Measurements from ENCODE around the gene SLC44A4.
A peak's percentile ranks its signal among the peaks of the same experiment; 100 is the strongest.
"Not testable (repeated sequence)": the region's sequence is repeated elsewhere in the genome, so short reads cannot be mapped to it uniquely, and the experiment has no call there.

The SLC44A4 gene

DNA sequence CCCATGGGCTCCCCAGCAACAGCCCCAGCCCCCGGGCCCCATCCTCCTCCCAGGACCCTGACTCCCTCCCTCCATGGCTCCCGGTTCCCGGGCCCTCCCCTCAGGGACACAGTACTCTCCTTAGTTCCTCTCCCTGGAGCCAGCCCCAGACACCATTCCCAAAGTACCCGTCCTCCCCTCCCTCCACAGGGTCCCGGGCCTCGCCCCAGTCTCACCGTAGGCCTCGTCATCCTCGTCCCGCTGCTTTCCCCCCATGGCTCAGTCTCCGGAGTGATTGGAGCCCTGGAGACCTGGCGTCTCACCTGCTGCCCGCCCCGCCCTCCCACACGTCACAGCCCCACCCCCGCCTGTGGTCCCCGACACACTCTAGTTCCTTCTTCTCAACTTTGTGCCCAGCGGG, at the start of gene SLC44A4:
SLC44A4 (minus strand) TSS at position 272 of the 400 bp plus-strand sequence; CDS start at position 255, 17 bp downstream.
- no peak for FAIRE-seq

DNA sequence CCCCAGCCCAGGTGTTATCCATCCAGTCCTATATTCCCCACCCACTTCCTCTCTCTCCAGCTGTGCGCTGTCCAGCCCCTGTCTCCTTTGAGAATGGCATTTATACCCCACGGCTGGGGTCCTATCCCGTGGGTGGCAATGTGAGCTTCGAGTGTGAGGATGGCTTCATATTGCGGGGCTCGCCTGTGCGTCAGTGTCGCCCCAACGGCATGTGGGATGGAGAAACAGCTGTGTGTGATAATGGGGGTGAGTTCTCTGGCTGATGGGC, 49.8 kb upstream of the SLC44A4 start:
- no peak for FAIRE-seq

DNA sequence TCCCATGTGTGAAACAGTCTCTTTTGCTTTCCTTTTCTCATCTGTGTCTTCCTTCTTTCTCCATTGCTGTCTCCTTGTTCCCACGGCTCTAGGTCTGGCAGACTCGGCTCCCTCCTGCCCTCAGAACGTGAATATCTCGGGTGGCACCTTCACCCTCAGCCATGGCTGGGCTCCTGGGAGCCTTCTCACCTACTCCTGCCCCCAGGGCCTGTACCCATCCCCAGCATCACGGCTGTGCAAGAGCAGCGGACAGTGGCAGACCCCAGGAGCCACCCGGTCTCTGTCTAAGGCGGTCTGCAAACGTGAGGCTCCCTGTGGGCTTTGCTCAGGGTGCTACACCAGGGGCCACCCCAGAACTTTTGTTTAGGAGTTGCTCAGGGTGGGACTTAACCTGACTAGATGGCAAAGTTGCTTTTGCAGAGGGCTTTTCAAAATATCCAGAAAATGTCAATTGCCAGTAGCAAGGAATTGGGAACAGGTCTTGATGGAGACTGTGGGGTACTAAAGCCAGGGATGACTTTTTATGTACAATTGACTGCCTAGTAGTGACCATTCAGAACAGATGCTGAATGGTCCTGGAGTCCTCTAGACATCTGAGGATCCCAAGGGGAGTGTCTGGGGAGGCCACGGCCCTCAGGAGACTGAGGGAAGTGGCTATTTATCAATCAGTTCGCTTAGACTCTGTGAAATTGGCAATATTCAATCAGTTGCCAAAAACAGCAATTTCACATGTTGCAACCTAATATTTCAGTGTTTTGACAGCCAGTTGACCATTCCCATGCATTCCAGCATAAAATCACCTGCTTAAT, 49.3 kb upstream of the SLC44A4 start:
- FAIRE-seq: no peak

DNA sequence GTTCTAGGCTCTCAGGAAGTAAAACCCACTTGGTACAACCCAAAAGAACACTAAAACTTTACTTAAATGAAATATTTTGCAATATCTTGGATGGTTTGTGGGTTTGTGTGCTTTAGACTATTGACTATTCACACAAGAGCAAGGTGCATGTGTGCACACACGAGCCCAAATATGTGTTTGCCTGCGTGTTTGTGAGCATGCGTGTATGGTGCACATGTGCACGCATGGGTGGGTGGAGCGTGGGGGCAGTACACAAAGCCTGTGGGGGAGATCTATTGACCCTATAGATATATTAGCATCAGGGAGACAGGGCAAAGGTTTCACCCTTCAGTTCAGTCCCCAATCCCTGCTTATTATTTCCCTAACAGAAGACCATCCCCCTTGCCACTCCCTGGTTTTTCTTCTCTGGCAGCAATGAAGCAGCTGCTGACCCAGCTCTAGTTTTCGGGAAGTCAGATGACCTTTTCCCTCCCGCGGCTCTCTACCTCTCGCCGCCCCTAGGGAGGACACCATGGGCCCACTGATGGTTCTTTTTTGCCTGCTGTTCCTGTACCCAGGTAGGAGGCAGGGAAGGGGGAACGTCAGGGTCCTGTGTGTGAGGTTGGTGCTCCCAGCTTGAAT, 48.6 kb upstream of the SLC44A4 start, which contains the start of gene C2:
C2 (plus strand) TSS at position 476 of the 621 bp plus-strand sequence; CDS start at position 512, 36 bp downstream.
- FAIRE-seq: no peak

DNA sequence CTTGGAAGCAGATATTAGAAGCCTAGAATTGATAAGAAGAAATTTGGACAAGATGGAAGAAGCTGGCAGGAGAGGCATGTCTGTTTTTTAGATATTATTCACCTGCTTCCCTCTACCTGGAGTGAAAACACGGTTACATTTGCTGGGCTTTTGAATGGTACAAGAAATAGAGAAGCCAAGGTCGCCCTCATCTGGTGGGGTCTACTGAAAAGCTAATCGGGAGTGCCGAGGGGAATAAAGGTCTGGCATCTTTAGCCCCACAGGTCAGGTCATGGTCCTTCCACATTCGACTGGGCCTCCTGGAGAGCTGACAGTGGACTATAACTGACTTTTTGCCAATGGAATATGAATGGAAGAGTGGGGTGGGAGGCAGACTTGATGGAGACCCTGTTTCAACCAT, 44.1 kb upstream of the SLC44A4 start:
- FAIRE-seq: peak; percentile 48

DNA sequence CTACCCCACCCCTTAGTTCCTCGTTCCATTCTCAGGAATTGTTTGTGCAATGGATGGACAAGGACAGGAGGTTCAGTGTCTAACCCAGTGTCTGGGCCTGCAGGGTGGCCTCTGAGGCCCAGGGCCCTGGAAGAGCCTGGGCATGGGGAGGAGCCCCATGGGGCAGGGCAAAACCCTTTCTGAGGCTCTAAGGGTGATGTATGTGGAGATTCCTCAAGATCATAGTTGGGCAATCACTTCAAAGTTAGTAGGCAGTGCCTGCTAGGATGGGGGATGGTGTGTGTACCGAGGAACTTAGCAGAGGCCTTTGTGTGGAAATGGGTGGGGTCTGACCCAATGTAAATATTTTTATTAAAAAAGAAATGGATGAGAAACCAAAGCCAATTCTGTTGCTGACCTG, 42.0 kb upstream of the SLC44A4 start:
- FAIRE-seq: no peak

DNA sequence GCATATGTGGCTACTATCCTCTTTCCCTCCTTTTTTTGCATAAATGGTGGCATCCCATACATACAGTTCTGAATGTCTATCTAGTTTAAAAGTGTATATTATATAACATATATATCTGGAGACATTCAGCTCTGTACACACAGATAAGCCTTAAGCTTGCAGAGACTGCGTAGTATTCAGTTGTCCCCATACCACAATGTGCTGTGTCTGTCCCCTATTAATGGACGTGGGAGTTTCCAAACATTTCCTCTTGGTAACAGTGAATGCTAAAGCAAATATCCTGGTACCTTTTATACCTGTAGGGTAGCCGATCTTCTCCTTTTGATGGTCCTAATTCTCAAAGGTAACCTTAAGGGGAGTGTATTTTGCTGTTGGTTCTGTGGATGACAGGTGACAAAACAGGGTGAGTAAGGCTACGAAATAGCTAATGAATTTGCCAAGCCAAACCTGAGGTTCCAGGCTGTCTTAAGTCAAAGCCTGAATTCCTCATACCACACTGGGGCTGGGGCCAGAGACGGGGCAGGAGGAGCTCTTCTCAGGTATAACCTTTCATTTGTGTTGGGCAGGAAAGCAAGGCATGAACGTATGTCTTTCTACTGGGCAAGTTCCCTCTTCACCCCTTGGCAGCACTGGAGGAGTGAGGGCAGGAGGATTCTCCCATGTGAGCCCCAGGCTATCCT, 41.0 kb upstream of the SLC44A4 start:
- FAIRE-seq: no peak

DNA sequence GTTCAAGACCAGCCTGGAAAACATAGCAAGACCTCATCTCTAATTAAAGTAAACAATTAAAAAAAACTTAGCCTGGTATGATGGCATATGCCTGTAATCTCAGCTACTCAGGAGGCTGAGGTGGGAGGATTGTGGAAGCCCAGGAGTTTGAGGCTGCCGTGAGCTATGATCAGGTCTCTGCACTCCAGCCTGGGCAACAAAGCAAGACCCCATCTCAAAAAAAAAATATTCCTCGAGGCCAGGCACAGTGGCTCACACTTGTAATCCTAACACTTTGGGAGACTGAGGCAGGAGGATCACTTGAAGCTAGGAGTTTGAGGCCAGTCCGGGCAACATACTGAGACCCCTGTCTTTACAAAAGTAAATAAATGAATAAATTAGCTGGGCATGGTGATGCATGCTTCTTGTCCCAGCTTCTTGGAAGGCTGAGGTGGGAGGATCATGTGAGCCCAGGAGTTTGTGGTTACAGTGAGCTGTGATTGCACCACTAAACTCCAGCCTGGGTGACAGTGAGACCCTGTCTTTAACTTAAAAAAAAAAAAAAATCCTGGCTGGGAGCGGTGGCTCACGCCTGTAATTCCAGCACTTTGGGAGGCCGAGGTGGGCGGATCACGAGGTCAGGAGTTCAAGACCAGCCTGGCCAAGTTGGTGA, 39.4 kb upstream of the SLC44A4 start:
- no peak for FAIRE-seq

DNA sequence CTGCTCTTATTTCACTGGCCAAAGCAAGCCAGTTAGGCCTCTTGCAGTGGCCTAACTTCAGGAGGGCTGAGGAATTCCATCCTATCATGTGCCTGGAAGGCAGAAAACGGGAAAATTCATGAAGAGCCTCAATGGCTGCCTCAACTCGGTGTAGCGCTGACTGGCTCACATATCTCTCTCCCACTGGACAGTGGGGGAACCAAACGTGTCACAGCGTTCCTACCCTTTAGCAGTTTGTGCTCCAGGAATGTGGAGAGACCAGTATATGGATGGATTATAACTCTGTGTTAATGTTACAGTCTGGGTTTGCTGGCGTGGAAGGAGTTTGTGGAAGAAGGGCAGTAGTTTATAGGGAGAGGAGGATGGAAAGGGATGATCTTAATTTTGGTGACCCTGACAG, 37.0 kb upstream of the SLC44A4 start:
- no peak for FAIRE-seq

DNA sequence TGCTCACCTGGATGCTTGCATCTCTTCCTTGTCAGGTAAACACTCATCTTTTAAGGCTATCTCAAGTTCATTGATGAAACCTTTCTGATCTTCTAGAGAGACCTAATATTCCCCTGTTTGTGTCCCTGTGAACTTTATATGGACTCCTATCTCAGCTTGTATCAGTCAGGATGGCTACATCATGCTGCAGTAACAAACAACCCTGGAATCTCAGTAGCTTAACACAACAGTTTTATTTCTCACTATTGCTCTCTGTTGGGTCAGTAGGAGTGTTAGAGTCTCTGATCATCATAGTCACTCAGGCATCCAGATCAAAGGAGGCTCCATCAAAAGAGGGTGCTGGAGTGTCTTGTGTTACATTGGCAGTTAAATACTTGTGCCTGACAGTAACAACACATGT, 36.6 kb upstream of the SLC44A4 start:
- no peak for FAIRE-seq

DNA sequence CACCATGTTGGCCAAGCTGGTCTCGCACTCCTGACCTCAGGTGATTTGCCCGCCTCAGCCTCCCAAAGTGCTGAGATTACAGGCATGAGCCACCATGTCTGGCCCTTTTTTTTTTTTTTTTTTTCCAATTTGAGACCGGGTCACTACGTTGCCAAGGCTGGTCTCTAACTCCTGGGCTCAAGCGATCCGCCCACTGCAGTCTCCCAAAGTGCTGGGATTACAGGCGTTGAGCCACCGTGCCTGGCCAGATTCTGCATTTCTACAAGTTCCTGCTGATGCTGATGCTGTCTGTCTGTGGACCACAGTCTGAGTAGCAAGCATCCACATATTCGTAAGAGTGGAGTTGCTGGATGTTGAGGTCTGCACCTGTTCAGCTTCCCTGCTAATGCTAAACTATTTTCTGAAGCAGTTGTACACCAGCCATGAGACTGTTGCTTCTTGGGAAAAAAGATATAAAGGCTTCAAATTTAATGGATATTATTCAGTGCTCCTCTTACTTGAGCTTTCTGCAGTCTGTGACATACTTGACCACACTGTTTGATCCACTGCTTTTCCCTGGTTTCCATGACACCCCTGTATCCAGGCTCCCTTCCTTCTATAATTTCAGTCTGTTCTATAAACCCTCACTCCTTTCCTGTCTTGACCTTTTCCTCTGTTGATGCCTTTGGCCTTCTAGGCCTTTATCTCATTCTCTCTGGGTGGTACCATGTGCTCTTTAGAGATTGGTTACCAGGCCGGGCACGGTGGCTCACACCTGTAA, 33.2 kb upstream of the SLC44A4 start:
- FAIRE-seq: no peak

DNA sequence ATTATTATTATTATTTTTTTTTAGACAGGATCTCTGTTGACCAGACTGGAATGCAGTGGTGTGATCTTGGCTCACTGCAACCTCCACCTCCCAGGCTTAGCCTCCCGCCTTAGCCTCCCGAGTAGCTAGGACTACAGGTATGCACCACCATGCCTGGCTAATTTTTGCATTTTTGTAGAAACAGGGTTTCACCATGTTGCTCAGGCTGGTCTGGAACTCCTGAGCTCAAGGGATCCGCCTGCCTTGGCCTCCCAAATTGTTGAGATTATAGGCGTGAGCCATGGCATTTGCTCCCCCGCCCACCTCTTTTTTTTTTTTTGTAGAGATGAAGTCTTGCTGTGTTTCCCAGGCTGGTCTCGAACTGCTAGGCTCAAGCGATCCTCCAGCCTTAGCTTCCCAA, 30.5 kb upstream of the SLC44A4 start:
- FAIRE-seq: not testable (repeated sequence)

DNA sequence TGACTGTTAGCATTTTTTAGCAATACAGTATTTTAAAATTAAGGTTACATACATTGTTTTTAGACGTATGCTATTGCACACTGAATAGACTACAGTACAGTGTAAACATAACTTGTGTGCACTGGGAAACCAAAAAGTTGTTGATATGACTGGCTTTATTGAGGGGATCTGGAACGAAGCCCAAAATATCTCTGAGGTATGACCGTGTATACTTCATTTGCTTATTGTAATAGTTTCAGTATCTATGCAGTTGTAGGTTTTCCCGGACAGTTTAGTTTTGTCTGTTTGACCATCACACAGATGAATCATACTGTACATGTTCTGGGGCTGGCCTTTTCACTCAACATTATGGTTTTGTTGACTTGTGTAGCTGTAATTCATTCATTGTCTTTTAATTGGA, 30.0 kb upstream of the SLC44A4 start:
- no peak for FAIRE-seq

DNA sequence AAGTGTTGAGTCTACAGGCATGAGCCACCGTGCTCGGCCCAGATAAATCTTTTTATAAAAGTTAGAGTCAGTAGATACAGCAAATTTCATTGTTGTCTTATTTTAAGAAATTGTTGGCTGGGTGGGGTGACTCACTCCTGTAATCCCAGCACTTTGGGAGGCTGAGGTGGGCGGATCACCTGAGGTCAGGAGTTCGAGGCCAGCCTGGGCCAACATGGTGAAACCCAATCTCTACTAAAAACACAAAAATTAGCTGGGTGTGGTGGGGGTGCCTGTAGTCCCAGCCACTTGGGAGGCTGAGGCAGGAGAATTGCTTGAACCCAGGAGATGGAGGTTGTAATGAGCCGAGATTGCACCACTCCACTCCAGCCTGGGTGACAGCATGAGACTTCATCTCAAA, 29.5 kb upstream of the SLC44A4 start:
- not testable (repeated sequence) for FAIRE-seq

DNA sequence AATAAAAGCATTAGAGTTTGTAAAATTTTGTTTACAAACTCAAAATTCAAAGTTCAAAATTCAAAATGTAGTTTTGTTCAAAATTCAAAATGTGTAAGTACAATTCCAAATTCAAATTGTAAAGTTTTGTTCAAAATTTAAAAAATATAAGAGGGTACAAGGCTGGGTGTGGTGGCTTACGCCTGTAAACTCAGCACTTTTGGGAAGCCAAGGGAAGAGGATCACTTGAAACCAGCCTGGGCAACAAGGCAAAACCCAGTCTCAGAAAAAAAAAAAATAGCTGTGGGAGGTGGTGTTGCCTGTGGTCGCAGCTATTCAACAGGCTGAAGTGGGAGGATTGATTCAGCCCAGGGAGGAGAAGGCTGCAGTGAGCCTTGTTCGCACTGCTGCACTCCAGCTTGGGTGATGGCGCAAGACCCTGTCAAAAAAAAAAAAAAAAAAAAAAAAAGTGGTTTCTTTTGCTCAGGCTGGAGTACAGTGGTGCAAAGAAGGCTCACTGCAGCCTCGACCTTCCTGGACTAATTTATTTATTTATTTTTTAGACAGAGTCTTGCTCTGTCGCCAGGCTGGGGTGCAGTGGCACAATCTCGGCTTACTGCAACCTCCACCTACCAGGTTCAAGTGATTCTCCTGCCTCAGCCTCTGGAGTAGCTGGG, 28.5 kb upstream of the SLC44A4 start:
- no peak for FAIRE-seq

DNA sequence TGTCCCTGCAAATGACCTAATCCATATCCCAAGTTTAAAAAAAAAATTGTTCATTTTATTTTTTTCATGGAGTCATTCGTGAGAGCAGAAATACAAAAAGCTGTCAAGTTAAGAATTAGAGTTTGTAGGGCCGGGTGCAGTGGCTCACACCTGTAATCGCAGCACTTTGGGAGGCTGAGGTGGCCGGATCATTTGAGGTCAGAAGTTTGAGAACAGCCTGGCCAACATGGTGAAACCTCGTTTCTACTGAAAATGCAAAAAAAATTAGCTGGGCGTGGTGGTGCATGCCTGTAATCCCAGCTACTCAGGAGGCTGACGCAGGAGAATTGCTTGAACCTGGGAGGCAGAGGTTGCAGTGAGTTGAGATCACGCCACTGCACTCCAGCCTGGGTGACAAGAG, 27.9 kb upstream of the SLC44A4 start:
- not testable (repeated sequence) for FAIRE-seq

DNA sequence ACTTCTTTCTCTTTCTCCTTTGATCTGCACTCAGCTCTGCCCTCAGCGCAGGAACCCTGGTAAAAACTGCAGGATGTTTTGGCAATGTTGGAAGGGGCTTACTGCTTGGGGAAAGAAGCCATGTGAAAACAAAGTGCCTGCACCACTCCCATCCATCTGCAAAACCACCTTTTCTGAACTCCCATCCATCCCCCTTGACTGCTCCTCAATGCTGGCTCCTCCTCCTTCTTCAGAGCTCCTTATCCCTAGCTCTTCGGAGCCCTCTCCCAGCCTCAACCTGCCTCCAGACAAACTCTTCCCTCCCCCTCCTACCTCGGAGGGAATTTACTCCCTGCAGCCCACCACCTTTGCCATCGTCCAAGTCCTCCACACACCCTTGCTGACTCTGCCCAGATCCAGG, 27.3 kb upstream of the SLC44A4 start:
- FAIRE-seq: no peak

DNA sequence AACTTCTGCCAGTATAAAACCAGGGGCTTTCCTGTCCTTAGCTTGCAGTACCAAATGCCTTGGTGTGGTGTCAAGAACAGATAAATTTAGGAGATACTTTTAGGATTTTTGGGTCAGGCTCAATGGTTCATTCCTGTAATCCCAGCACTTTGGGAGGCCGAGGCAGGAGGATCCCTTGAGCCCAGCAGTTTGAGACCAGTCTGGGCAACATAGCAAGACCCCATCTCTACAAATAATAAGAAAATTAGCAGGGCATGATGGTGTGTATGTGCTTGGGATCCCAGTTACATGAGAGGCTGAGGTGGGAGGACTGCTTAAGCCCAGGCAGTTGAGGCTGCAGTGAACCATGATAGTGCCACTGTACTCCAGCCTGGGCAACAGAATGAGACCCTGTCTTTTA, 26.2 kb upstream of the SLC44A4 start:
- no peak for FAIRE-seq

DNA sequence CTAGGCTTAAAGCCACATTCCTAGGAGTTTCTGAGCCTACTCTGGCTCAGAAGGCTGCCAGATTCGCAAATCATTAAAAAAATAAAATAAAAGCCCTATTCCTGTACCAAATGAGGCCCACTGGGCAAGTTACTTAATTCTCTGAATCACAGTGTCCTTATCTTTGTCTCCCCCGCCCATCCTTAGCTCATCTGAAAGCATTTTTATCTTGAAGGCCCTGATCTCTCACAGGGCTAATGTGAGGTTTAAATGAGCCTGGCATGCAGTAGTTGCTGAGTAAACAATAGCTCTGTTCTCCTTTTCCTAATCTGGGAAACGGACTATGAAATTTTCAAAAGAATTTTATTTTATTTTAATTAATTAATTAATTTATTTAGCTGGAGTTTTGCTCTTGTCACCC, 25.2 kb upstream of the SLC44A4 start:
- no peak for FAIRE-seq

DNA sequence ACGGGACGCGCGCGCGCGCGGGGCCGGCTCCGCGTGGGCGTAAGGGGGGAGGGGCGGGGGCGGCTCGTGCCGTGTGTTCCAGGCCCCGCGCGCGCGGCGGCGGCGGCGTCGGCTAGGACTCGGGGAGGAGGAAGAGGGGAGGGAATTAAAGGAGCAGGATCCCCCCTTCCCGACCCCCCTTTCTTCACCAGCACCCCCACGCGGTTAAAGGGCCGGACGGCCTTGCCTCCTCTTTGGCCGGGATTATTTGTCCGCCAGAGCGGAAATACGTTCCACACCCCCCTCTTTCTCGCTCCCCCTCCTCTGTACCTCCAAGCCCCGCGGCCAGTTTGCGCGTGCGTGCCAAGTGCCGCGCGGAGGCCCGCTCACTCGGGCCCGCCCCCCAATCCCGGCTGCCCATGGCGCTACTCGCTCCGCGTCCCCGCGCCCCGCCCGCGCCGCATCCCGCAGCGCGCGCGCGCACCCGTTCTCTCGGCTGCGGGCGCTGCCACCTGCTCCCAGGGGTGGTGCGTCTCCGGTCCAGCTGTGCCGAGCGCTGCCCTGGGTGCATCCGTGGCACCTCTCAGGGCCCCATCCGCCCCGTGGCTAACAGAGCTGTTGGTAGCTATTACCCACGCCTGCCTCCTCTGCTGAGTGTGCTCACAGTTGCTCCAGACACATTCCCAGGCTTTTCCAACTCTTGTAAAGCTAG, 23.3 kb upstream of the SLC44A4 start, which contains the start of gene ZBTB12:
ZBTB12 (minus strand) TSS at position 134 of the 691 bp plus-strand sequence. CDS start 781 bp downstream, outside the sequence.
- FAIRE-seq: no peak

DNA sequence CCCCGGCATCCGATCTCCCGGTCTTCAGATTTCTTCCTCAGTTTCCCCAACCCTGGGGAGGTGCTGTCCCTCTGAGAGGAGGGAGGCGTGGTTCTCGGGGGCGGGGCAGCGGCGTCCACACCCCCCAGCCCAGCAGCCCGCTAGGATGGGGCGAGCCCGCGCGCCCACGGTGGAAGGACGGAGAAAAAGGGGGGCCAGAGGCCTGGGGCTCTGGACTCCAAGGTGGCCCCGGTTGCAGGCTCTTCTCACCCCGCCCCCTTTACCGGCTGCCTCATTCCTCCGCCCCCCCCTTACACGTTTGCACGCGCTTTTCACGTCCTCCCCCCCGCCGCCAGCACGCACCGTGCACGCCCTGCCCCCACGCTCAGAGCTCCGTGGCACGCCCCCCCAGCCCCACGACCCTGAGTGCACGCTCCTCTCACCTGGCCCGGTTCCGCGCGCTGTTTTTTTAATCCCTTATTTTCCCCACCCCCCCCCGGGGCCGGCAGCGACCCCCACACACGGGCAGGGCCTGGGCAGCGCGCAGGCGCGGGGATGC, 22.7 kb upstream of the SLC44A4 start:
- no peak for FAIRE-seq

Measured in G401.6 (cell line).